AG04449 (cell line): ENCODE results near the gene RBM39.
A peak's percentile ranks its signal among the peaks of the same experiment; 100 is the strongest.

Source experiments
- CTCF ChIA-PET: fragments of 350-600 bp; formaldehyde crosslinking; extraction: SDS; loops from one replicate; lab custom pipeline; 2021; ENCODE audit warnings: antibody characterized with exemption; lab: Yijun Ruan, JAX
- POLR2A ChIA-PET: fragments of 400-600, 350-600 bp; formaldehyde crosslinking; extraction: SDS; loops from one replicate; lab custom pipeline; 2020; ENCODE audit warnings: antibody characterized with exemption, inconsistent platforms; lab: Yijun Ruan, JAX
- DNase-seq: peaks from one replicate; pipeline ENCODE4 v3.0.0-alpha.2; 2010; ENCODE audit warnings: low read depth, low spot score
- H3K4me3 ChIP-seq: 2 replicates; pipeline ENCODE4 v1.5.1; 2011; ENCODE audit warnings: low read depth, mild to moderate bottlenecking, control low read depth, low read length
- CTCF ChIP-seq: IDR thresholded peaks from one replicate; pipeline ENCODE4 v1.5.1; 2011; ENCODE audit warnings: mild to moderate bottlenecking, moderate library complexity, low read length, control low read depth, inconsistent platforms; ENCODE audit not compliant: insufficient read depth; ENCODE audit errors: missing control alignments

Gene RBM39

GRCh38 chr20:35739294-35740163 lies 2.5 kb downstream of the RBM39 start:
- CTCF ChIA-PET: interaction anchor here (0.8 to 2.8 kb wide), 11 partner anchors 10 to 215 kb away, joined by 3 to 14 read pairs (median 3); partner anchors contain the start of gene SCAND1
- TF ChIP-seq CTCF: peak; percentile 10
- POLR2A ChIA-PET: interaction anchor here (0.5 to 1.4 kb wide), 10 partner anchors 9 to 476 kb away, joined by 3 to 6 read pairs (median 3); no protein-coding TSS in a partner anchor
- DNase-seq: no peak
- H3K4me3 ChIP-seq: peak overlapping the region; percentile 80

GRCh38 chr20:35738410-35739179 lies 3.5 kb downstream of the RBM39 start:
- POLR2A ChIA-PET: interaction anchor here (0.8 to 1.4 kb wide), 2 partner anchors 20 to 146 kb away, joined by 3 to 6 read pairs; no protein-coding TSS in a partner anchor
- no peak for DNase-seq
- H3K4me3 ChIP-seq: no peak overlapping the region
- CTCF ChIA-PET: interaction anchor here (1.2 to 2.8 kb wide), 5 partner anchors 9 to 152 kb away, joined by 3 to 14 read pairs (median 8); no protein-coding TSS in a partner anchor
- no peak for TF ChIP-seq CTCF

- no peak for DNase-seq
- no peak overlapping the region for H3K4me3 ChIP-seq
- TF ChIP-seq CTCF: no peak
- CTCF ChIA-PET: interaction anchor here (1.2 to 2.3 kb wide), 2 partner anchors 147 to 153 kb away, joined by 3 to 14 read pairs; no protein-coding TSS in a partner anchor
- POLR2A ChIA-PET: interaction anchor here (0.7 kb wide), 1 partner anchor 22 kb away, joined by 3 read pairs; no protein-coding TSS in a partner anchor
Observed at GRCh38 chr20:35737865-35738333, 4.2 kb downstream of the RBM39 start.

- no peak overlapping the region for H3K4me3 ChIP-seq
Observed at GRCh38 chr20:35735826-35736470, 6.1 kb downstream of the RBM39 start.

More at GRCh38 chr20:35735826-35736470, 6.1 kb downstream of the RBM39 start:
- ChIA-PET POLR2A (interaction anchor here (0.7 to 2.3 kb wide), 2 partner anchors 16 to 150 kb away, joined by 3 to 6 read pairs; no protein-coding TSS in a partner anchor), CTCF (interaction anchor here (1.2 kb wide), 1 partner anchor 12 kb away, joined by 3 read pairs; no protein-coding TSS in a partner anchor)
- no peak for TF ChIP-seq CTCF
- no peak for DNase-seq
